ENCODE results near the gene CPLX4.
A peak's percentile ranks its signal among the peaks of the same experiment; 100 is the strongest.

Gene CPLX4
- 0 reads per million in 4 donors for total RNA-seq

GRCh38 chr18:59318460-59319050 lies at the start of gene CPLX4:
CPLX4 (minus strand) TSS chr18:59318649; CDS start chr18:59318462, 187 bp downstream.
- DNase-seq: no peak

- no peak for DNase-seq
Observed at GRCh38 chr18:59360381-59360780, 41.9 kb upstream of the CPLX4 start.

- DNase-seq: no peak
Observed at GRCh38 chr18:59359576-59359952, 41.1 kb upstream of the CPLX4 start.

- DNase-seq: peak; percentile 80 to 94 (median 86)
Observed at GRCh38 chr18:59358712-59359575, 40.5 kb upstream of the CPLX4 start, which contains the start of gene LMAN1. LMAN1 (minus strand) TSS chr18:59359265; CDS start chr18:59359244, 21 bp downstream.

- DNase-seq: no peak
Observed at GRCh38 chr18:59358414-59358711, 39.9 kb upstream of the CPLX4 start.

GRCh38 chr18:59357928-59358327 lies 39.5 kb upstream of the CPLX4 start:
- DNase-seq: peak in 1 of 5 donors; percentile 46

- no peak for DNase-seq
Observed at GRCh38 chr18:59354731-59355130, 36.3 kb upstream of the CPLX4 start.

GRCh38 chr18:59353079-59353680 lies 34.7 kb upstream of the CPLX4 start:
- no peak for DNase-seq

- DNase-seq: peak in 1 of 5 donors; percentile 46
Observed at GRCh38 chr18:59352250-59352855, 33.9 kb upstream of the CPLX4 start.

GRCh38 chr18:59345556-59345955 lies 27.1 kb upstream of the CPLX4 start:
- DNase-seq: no peak

GRCh38 chr18:59344996-59345395 lies 26.5 kb upstream of the CPLX4 start:
- DNase-seq: no peak

GRCh38 chr18:59343926-59344325 lies 25.5 kb upstream of the CPLX4 start:
- no peak for DNase-seq

- DNase-seq: peak in 1 of 5 donors; percentile 28
Observed at GRCh38 chr18:59340817-59341216, 22.4 kb upstream of the CPLX4 start.

GRCh38 chr18:59340312-59340711 lies 21.9 kb upstream of the CPLX4 start:
- no peak for DNase-seq

GRCh38 chr18:59332986-59333385 lies 14.5 kb upstream of the CPLX4 start:
- no peak for DNase-seq

- no peak for DNase-seq
Observed at GRCh38 chr18:59328683-59329082, 10.2 kb upstream of the CPLX4 start.

GRCh38 chr18:59325965-59326364 lies 7.5 kb upstream of the CPLX4 start:
- DNase-seq: no peak

- no peak for DNase-seq
Observed at GRCh38 chr18:59324623-59324971, 6.1 kb upstream of the CPLX4 start.

GRCh38 chr18:59323931-59324622 lies 5.6 kb upstream of the CPLX4 start:
- DNase-seq: no peak

- DNase-seq: no peak
Observed at GRCh38 chr18:59311631-59312030, 6.8 kb downstream of the CPLX4 start.

GRCh38 chr18:59308938-59309260 lies 9.6 kb downstream of the CPLX4 start:
- no peak for DNase-seq

GRCh38 chr18:59308248-59308937 lies 10.1 kb downstream of the CPLX4 start:
- peak; percentile 19 to 59 (median 48) for DNase-seq

Data from T-helper 1 cell (primary cell).